ENCODE data around the gene GLP2R. TPM values are rescaled to one million over a fixed set of nuclear protein-coding genes. Genes with fewer than 3 reads are reported as not detected.

The GLP2R gene
- total and polyA plus RNA-seq, 2 of the 8 experiments (the other 6 are each of a cell fraction or from before 2014, with no cell fraction given) = not detected

DNA sequence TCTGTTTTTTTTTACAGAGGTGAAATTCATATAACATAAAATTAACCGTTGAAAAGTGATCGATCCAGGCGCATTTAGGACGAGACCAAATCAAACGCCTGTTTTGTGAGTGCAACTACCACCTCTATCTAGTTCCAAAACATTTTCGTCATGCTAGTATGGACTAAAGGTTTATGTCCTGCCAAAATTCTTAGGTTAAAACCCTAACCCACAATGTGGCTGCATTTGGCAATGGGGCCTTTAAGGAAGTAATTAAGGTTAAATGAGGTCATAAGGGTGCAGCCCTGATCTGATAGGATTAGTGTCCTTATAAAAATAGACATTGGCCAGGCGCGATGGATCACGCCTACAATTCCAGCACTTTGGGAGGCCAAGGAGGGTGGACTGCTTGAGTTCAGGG is 112.2 kb downstream of the GLP2R start:
- no peaks in the 10 kb centered on the region for H3K23me2 ChIP-seq (ENCODE audit: low read depth, low read length)
- CTCF ChIA-PET (ENCODE audit: partially characterized antibody) = interaction anchor here (1.5 kb wide), 1 partner anchor 13 kb away, joined by 5 read pairs; no protein-coding TSS in a partner anchor
- no peak overlapping the region for H3K56ac ChIP-seq (replicated peaks; ENCODE audit: insufficient read length, low read depth, low read length)
- WGBS, 2 experiments (ENCODE audit: extremely low coverage in 1 of 2, insufficient coverage in 1 of 2, insufficient read length in 1 of 2, insufficient replicate concordance in 2 of 2, low coverage in 1 of 2, low lambda C conversion rate in 2 of 2, missing lambda C conversion rate in 1 of 2) = 89% methylated on average over 9 of the region's 9 CpGs; no CpG with 5 or more reads in 1 of the 2 experiments
- H4K20me1 ChIP-seq (replicated peaks in 1 of 2; ENCODE audit: control insufficient read depth in 1 of 2, insufficient read depth in 2 of 2, low read length in 2 of 2) = peaks cover 0 to 2% of the 10 kb centered on the region in 2 experiments
- POLR2A ChIA-PET (ENCODE audit: partially characterized antibody) = no interaction called here
- no peak overlapping the region for H2BK20ac ChIP-seq (ENCODE audit: low read length)
- H3K36me3 ChIP-seq (ENCODE audit: control insufficient read depth in 2 of 4, insufficient read depth in 4 of 4, low read length in 3 of 4) = no peaks in the 10 kb centered on the region
- no peak overlapping the region for H3K18ac ChIP-seq (ENCODE audit: extremely low read depth, low read length)
- H4K8ac ChIP-seq (ENCODE audit: extremely low read depth, insufficient read depth, low read length) = no peak overlapping the region
- no peak overlapping the region for H2BK120ac ChIP-seq (replicated peaks; ENCODE audit: low read depth, low read length)
- H3K4me1 ChIP-seq (replicated peaks in 1 of 4; ENCODE audit: control insufficient read depth in 3 of 4, insufficient read depth in 4 of 4, low read length in 3 of 4) = no peaks in the 10 kb centered on the region
- H3K9me3 ChIP-seq (ENCODE audit: insufficient read depth in 2 of 2, low read depth in 1 of 2, low read length in 1 of 2) = peaks cover 0 to 3% of the 10 kb centered on the region in 2 experiments; a peak in 2 of 4 replicates
- DNase-seq (ENCODE audit: low read depth in 1 of 2, low spot score in 2 of 2) (no peak), FAIRE-seq (no peak)
- H4K5ac ChIP-seq (ENCODE audit: insufficient read length, low read depth, low read length) = no peak overlapping the region
- no peak overlapping the region for H2AK5ac ChIP-seq (ENCODE audit: low read depth, low read length)
- no peaks in the 10 kb centered on the region for H3K27me3 ChIP-seq (replicated peaks in 1 of 4; ENCODE audit: control insufficient read depth in 3 of 4, extremely low read depth in 1 of 4, insufficient read depth in 3 of 4, low read length in 3 of 4)
- no peak overlapping the region for H2BK15ac ChIP-seq (ENCODE audit: low read length)
- H3K14ac ChIP-seq (ENCODE audit: insufficient read length) = no peak overlapping the region
- H3K27ac ChIP-seq (ENCODE audit: low read depth, low read length) = no peak overlapping the region
- no peaks in the 10 kb centered on the region for H3K79me2 ChIP-seq (ENCODE audit: control insufficient read depth in 1 of 2, insufficient read depth in 2 of 2, low read length in 2 of 2)
- no peak overlapping the region for H2AFZ ChIP-seq (ENCODE audit: low read length)
- no peak overlapping the region for H3K23ac ChIP-seq (ENCODE audit: insufficient read length)
- no peak overlapping the region for H2BK12ac ChIP-seq (ENCODE audit: low read depth, low read length)
- H3K79me1 ChIP-seq (ENCODE audit: low read depth, low read length) = no peaks in the 10 kb centered on the region
- no peak overlapping the region for H3K4me3 ChIP-seq (ENCODE audit: extremely low read depth in 1 of 4, insufficient read depth in 2 of 4, low read depth in 3 of 4, low read length in 4 of 4)
- no peak overlapping the region for H2BK5ac ChIP-seq (ENCODE audit: low read depth, low read length)
- no peak overlapping the region for H4K91ac ChIP-seq (replicated peaks; ENCODE audit: insufficient read length, low read length)
- no peak overlapping the region for H3K4me2 ChIP-seq (ENCODE audit: insufficient read depth in 1 of 2, low read depth in 2 of 2, low read length in 2 of 2)
- H3K9ac ChIP-seq (replicated peaks in 1 of 4; ENCODE audit: extremely low read depth in 1 of 4, low read depth in 3 of 4, low read length in 3 of 4) = no peak overlapping the region
- no peak overlapping the region for H3K4ac ChIP-seq (replicated peaks; ENCODE audit: insufficient read length, low read depth, low read length)
- TF ChIP-seq NRF1 (IDR thresholded peaks at IDR 0.05; ENCODE audit: low read depth, low read length) (no peak), RXRA (IDR thresholded peaks at IDR 0.05; ENCODE audit: insufficient read depth, low read depth, low read length) (no peak), ASH2L (IDR thresholded peaks at IDR 0.05; ENCODE audit: low read length) (no peak), KDM1A (IDR thresholded peaks at IDR 0.05; ENCODE audit: borderline replicate concordance, low read length) (no peak), RNF2 (IDR thresholded peaks at IDR 0.05; ENCODE audit: borderline replicate concordance, low read depth, low read length, missing control alignments, poor library complexity, severe bottlenecking) (no peak), NANOG (IDR thresholded peaks at IDR 0.05; ENCODE audit: insufficient read depth, low read depth, low read length, poor library complexity, severe bottlenecking) (no peak), HDAC2 (IDR thresholded peaks at IDR 0.05; ENCODE audit: borderline replicate concordance in 1 of 2, low read depth in 2 of 2, low read length in 2 of 2) (no peak), POLR2AphosphoS5 (IDR thresholded peaks at IDR 0.05; ENCODE audit: low read depth, low read length) (no peak), PHF8 (conservative IDR thresholded peaks at IDR 0.05; ENCODE audit: low read depth, low read length) (no peak), CTBP2 (IDR thresholded peaks at IDR 0.05; ENCODE audit: borderline replicate concordance, insufficient read depth, insufficient read length, low read length) (no peak), BACH1 (IDR thresholded peaks at IDR 0.05; ENCODE audit: low read length) (no peak), RBBP5 (IDR thresholded peaks at IDR 0.05; ENCODE audit: borderline replicate concordance, low read depth, low read length) (no peak)
- TF ChIP-seq, protein P1, sequence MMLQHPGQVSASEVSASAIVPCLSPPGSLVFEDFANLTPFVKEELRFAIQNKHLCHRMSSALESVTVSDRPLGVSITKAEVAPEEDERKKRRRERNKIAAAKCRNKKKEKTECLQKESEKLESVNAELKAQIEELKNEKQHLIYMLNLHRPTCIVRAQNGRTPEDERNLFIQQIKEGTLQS (IDR thresholded peaks at IDR 0.05; ENCODE audit: insufficient read depth, low read depth, low read length) = no peak

Measured in H1 (cell line).